WERI-Rb-1 (cell line): ENCODE results near the gene RARS2.

Source experiments
- DNase-seq: peaks from one replicate; pipeline ENCODE4 v3.0.0-alpha.2; 2020
- H3K27ac ChIP-seq: fragments of 250-450 bp; sonication (Bioruptor Pico); 2 replicates; pipeline ENCODE4 v1.5.1; 2020; ENCODE audit warnings: mild to moderate bottlenecking, moderate library complexity
- H3K27me3 ChIP-seq: fragments of 250-450 bp; sonication (Bioruptor Pico); 2 replicates; pipeline ENCODE4 v1.5.1; 2021; ENCODE audit warnings: mild to moderate bottlenecking, low read depth, moderate library complexity; ENCODE audit not compliant: insufficient read depth, severe bottlenecking
- H3K36me3 ChIP-seq: fragments of 250-450 bp; sonication (Bioruptor Pico); 2 replicates; pipeline ENCODE4 v1.5.1; 2020; ENCODE audit warnings: mild to moderate bottlenecking, moderate library complexity
- H3K4me3 ChIP-seq: 2 replicates; pipeline ENCODE4 v1.5.1; 2011; ENCODE audit warnings: low read depth, mild to moderate bottlenecking, control low read depth, low read length
- H3K9me3 ChIP-seq: fragments of 250-450 bp; sonication (Bioruptor Pico); 2 replicates; pipeline ENCODE4 v1.5.1; 2021; ENCODE audit warnings: mild to moderate bottlenecking, moderate library complexity; ENCODE audit not compliant: severe bottlenecking
- CTCF ChIP-seq: IDR thresholded peaks from 2 replicates; pipeline ENCODE4 v1.5.1; 2011; ENCODE audit warnings: low read depth, mild to moderate bottlenecking, control low read depth, inconsistent platforms, low read length

The RARS2 gene

GRCh38 chr6:87551799-87552198 lies 38.0 kb downstream of the RARS2 start:
- no peak for TF ChIP-seq CTCF
- H3K36me3 ChIP-seq: peaks cover 29% of the 10 kb centered on the region

GRCh38 chr6:87544474-87544735 lies 45.4 kb downstream of the RARS2 start:
- Histone ChIP-seq H3K27ac (no peak overlapping the region), H3K27me3 (no peaks in the 10 kb centered on the region), H3K4me3 (no peak overlapping the region), H3K9me3 (no peaks in the 10 kb centered on the region), H3K36me3 (peaks cover 36% of the 10 kb centered on the region)
- TF ChIP-seq CTCF: no peak
- DNase-seq: no peak

More at GRCh38 chr6:87551799-87552198, 38.0 kb downstream of the RARS2 start:
- Histone ChIP-seq H3K4me3 (no peak overlapping the region), H3K27ac (no peak overlapping the region), H3K27me3 (no peaks in the 10 kb centered on the region), H3K9me3 (no peaks in the 10 kb centered on the region)
- no peak for DNase-seq

- no peak for TF ChIP-seq CTCF
- no peaks in the 10 kb centered on the region for H3K27me3 ChIP-seq
- H3K36me3 ChIP-seq: peaks cover 41% of the 10 kb centered on the region
- no peaks in the 10 kb centered on the region for H3K9me3 ChIP-seq
- no peak for DNase-seq
- H3K27ac ChIP-seq: no peak overlapping the region
- H3K4me3 ChIP-seq: no peak overlapping the region
Observed at GRCh38 chr6:87543696-87544473, 45.9 kb downstream of the RARS2 start.

- DNase-seq: no peak
- Histone ChIP-seq H3K4me3 (no peak overlapping the region), H3K36me3 (peaks cover 41% of the 10 kb centered on the region), H3K27me3 (no peaks in the 10 kb centered on the region), H3K9me3 (no peaks in the 10 kb centered on the region), H3K27ac (no peak overlapping the region)
- TF ChIP-seq CTCF: no peak
Observed at GRCh38 chr6:87541744-87542143, 48.0 kb downstream of the RARS2 start.

- Histone ChIP-seq H3K36me3 (peaks cover 41% of the 10 kb centered on the region), H3K4me3 (no peak overlapping the region), H3K27me3 (no peaks in the 10 kb centered on the region), H3K27ac (no peak overlapping the region), H3K9me3 (no peaks in the 10 kb centered on the region)
- no peak for TF ChIP-seq CTCF
- no peak for DNase-seq
Observed at GRCh38 chr6:87541041-87541440, 48.7 kb downstream of the RARS2 start.

GRCh38 chr6:87540539-87540938 lies 49.2 kb downstream of the RARS2 start:
- H3K4me3 ChIP-seq: no peak overlapping the region
- H3K27ac ChIP-seq: no peak overlapping the region
- TF ChIP-seq CTCF: no peak
- H3K27me3 ChIP-seq: no peaks in the 10 kb centered on the region
- H3K9me3 ChIP-seq: no peaks in the 10 kb centered on the region
- H3K36me3 ChIP-seq: peaks cover 41% of the 10 kb centered on the region
- no peak for DNase-seq
